Neural cell (in vitro differentiated cells): ENCODE measurements around the gene KCNK2.

Experiments
- CTCF ChIP-seq: fragments of 450-650 bp; IDR thresholded peaks from 2 replicates; pipeline ENCODE4 v1.5.1; 2014; ENCODE audit warnings: antibody characterized with exemption, mild to moderate bottlenecking, moderate library complexity; ENCODE audit not compliant: poor library complexity, severe bottlenecking
- EP300 ChIP-seq: fragments of 450-650 bp; conservative IDR thresholded peaks from 2 replicates; pipeline ENCODE4 v1.6.1; 2014; ENCODE audit warnings: antibody characterized with exemption, mild to moderate bottlenecking, moderate library complexity; ENCODE audit not compliant: poor library complexity, severe bottlenecking
- EZH2 ChIP-seq: fragments of 200-600, 300-800 bp; shearing (Covaris generic), sonication (generic); IDR thresholded peaks from 2 replicates; pipeline ENCODE4 v1.6.1; 2014; ENCODE audit warnings: antibody characterized with exemption, low read length, borderline replicate concordance, mild to moderate bottlenecking; ENCODE audit not compliant: insufficient read depth, poor library complexity, severe bottlenecking
- MXI1 ChIP-seq: fragments of 450-650 bp; conservative IDR thresholded peaks from 2 replicates; pipeline ENCODE4 v1.6.1; 2014; ENCODE audit warnings: antibody characterized with exemption, mild to moderate bottlenecking; ENCODE audit not compliant: poor library complexity, severe bottlenecking
- RAD21 ChIP-seq: fragments of 450-650 bp; conservative IDR thresholded peaks from 2 replicates; pipeline ENCODE4 v1.6.1; 2014; ENCODE audit warnings: antibody characterized with exemption, mild to moderate bottlenecking, moderate library complexity
- REST ChIP-seq: IDR thresholded peaks from 2 replicates; pipeline ENCODE4 v1.6.1; 2012; ENCODE audit warnings: borderline replicate concordance
- TAF1 ChIP-seq: IDR thresholded peaks from 2 replicates; pipeline ENCODE4 v1.6.1; 2012; ENCODE audit warnings: low read depth

- TF ChIP-seq CTCF: no peak
- no peak for TF ChIP-seq EZH2
- no peak for TF ChIP-seq REST
- no peak for TF ChIP-seq EP300
- TF ChIP-seq TAF1: no peak
- no peak for TF ChIP-seq MXI1
- no peak for TF ChIP-seq RAD21
These were observed 197.1 kb downstream of the KCNK2 start for GRCh38 chr1:215279682-215280081.
